Left kidney (tissue), 8 donors: ENCODE data around the gene CAPN2. TPM values are rescaled to one million over a fixed set of nuclear protein-coding genes. Genes with fewer than 3 reads are reported as not detected.

Source experiments
- DNase-seq: peaks from one replicate; pipeline ENCODE4 v3.0.0-alpha.2; 2013
- long read RNA-seq, 8 donors: transcript quantifications; one replicate each; lab custom pipeline, GENCODE V29; 2026
- polyA plus RNA-seq: library from polyadenylated mRNA; unstranded; fragments of 120-200 nt; gene quantifications from one replicate; pipeline ENCODE4 v1.2.1, GENCODE V29; 2013; ENCODE audit not compliant: insufficient read length

CAPN2 gene
- 199 TPM for polyA plus RNA-seq
- long read RNA-seq, donor 1, transcript CAPN2-209 (10 exons, 2,991 nt), result major isoform, 6 of 175 reads
- long read RNA-seq, donor 1, partial matches to known transcripts, result 110 of 175 reads
- long read RNA-seq, donor 1, other reads (novel, unspliced or antisense), result 57 of 175 reads
- long read RNA-seq, donor 2, full-length matches to known transcripts, result 7 of 120 reads
- long read RNA-seq, donor 2, partial matches to known transcripts, result 77 of 120 reads
- long read RNA-seq, donor 2, other reads (novel, unspliced or antisense), result 36 of 120 reads
- long read RNA-seq, donor 3, full-length matches to known transcripts, result 5 of 114 reads
- long read RNA-seq, donor 3, partial matches to known transcripts, result 76 of 114 reads
- long read RNA-seq, donor 3, other reads (novel, unspliced or antisense), result 33 of 114 reads
- long read RNA-seq, donor 4, result 0 reads
- long read RNA-seq, donor 5, partial matches to known transcripts, result 178 of 195 reads
- long read RNA-seq, donor 5, other reads (novel, unspliced or antisense), result 10 of 195 reads
- long read RNA-seq, donor 6, full-length matches to known transcripts, result 4 of 63 reads
- long read RNA-seq, donor 6, partial matches to known transcripts, result 59 of 63 reads
- long read RNA-seq, donor 6, other reads (novel, unspliced or antisense), result 0 of 63 reads
- long read RNA-seq, donor 7, full-length matches to known transcripts, result 17 of 64 reads
- long read RNA-seq, donor 7, partial matches to known transcripts, result 30 of 64 reads
- long read RNA-seq, donor 7, other reads (novel, unspliced or antisense), result 17 of 64 reads
- long read RNA-seq, donor 8, full-length matches to known transcripts, result 6 of 26 reads
- long read RNA-seq, donor 8, partial matches to known transcripts, result 20 of 26 reads
- long read RNA-seq, donor 8, other reads (novel, unspliced or antisense), result 0 of 26 reads

- DNase-seq, result no peak
These were observed at the start of gene CAPN2 for GRCh38 chr1:223712194-223712849. TSS of gene CAPN2 (plus strand) at chr1:223712539. CDS start at chr1:223712641, 102 bp downstream.

- DNase-seq, result no peak
These were observed 49.4 kb upstream of the CAPN2 start for GRCh38 chr1:223662943-223663342.

- no peak for DNase-seq
These were observed 48.2 kb upstream of the CAPN2 start for GRCh38 chr1:223664106-223664505.

GRCh38 chr1:223665592-223666312, 46.6 kb upstream of the CAPN2 start, which contains the start of gene CAPN8:
TSS of gene CAPN8 (minus strand) at chr1:223665701. CDS start at chr1:223665646, 55 bp downstream.
- no peak for DNase-seq

GRCh38 chr1:223667484-223668182, 44.7 kb upstream of the CAPN2 start:
- DNase-seq, result no peak

GRCh38 chr1:223669003-223669795, 43.1 kb upstream of the CAPN2 start:
- DNase-seq, result no peak

- peak; percentile 22 for DNase-seq
These were observed 41.7 kb upstream of the CAPN2 start for GRCh38 chr1:223670458-223671159.

GRCh38 chr1:223674119-223674890, 38.0 kb upstream of the CAPN2 start:
- no peak for DNase-seq

- DNase-seq, result no peak
These were observed 33.5 kb upstream of the CAPN2 start for GRCh38 chr1:223678841-223679240.

- DNase-seq, result no peak
These were observed 32.2 kb upstream of the CAPN2 start for GRCh38 chr1:223680188-223680587.

- no peak for DNase-seq
These were observed 29.8 kb upstream of the CAPN2 start for GRCh38 chr1:223682502-223682901.

GRCh38 chr1:223683586-223684487, 28.5 kb upstream of the CAPN2 start:
- DNase-seq, result peak; percentile 85

- DNase-seq, result no peak
These were observed 27.9 kb upstream of the CAPN2 start for GRCh38 chr1:223684488-223684792.

- DNase-seq, result no peak
These were observed 21.2 kb upstream of the CAPN2 start for GRCh38 chr1:223691121-223691520.

GRCh38 chr1:223695014-223695548, 17.3 kb upstream of the CAPN2 start:
- DNase-seq, result no peak

- no peak for DNase-seq
These were observed 16.4 kb upstream of the CAPN2 start for GRCh38 chr1:223695941-223696340.

- no peak for DNase-seq
These were observed 11.9 kb upstream of the CAPN2 start for GRCh38 chr1:223700388-223700918.
